IMR-90 (cell line): Measurements from ENCODE around the gene HDGF. TPM values are rescaled to one million over a fixed set of nuclear protein-coding genes. Genes with fewer than 3 reads are reported as not detected.

Source experiments
- ATAC-seq: fragments of 200-7000 bp; cut with Tn5 transposase; 2 replicates; pipeline ENCODE4 v1.9.1; 2020; ENCODE audit warnings: low read depth, mild to moderate bottlenecking, moderate library complexity
- BruUV-seq: library from RNA; stranded (reverse); fragments of 400-500 nt; replicated peaks from 2 replicates; lab custom pipeline; 2021; lab: Mats Ljungman, UMichigan
- CTCF ChIA-PET: fragments of 300-600 bp; formaldehyde crosslinking; extraction: SDS; loops from one replicate; lab custom pipeline; 2021; ENCODE audit warnings: antibody characterized with exemption; lab: Yijun Ruan, JAX
- POLR2A ChIA-PET: fragments of 300-600 bp; sonication (Branson Sonifier 250); formaldehyde crosslinking; loops from one replicate; lab custom pipeline; 2022; ENCODE audit warnings: antibody characterized with exemption; ENCODE audit not compliant: unreplicated experiment; lab: Charles Lee
- DNase-seq: peaks from one replicate; pipeline ENCODE4 v3.0.0; 2013
- H2AFZ ChIP-seq: replicated peaks from 2 replicates; pipeline ENCODE3; 2013; ENCODE audit warnings: low read length, mild to moderate bottlenecking; ENCODE audit not compliant: poor library complexity
- H2AK5ac ChIP-seq: 2 replicates; pipeline ENCODE4 v1.6.1; 2013; ENCODE audit warnings: low read depth, low read length, inconsistent platforms
- H2AK9ac ChIP-seq: replicated peaks from 2 replicates; pipeline ENCODE3; 2013; ENCODE audit warnings: mild to moderate bottlenecking, low read depth, low read length, moderate library complexity; ENCODE audit not compliant: poor library complexity
- H2BK120ac ChIP-seq: 2 replicates; pipeline ENCODE4 v1.6.1; 2013; ENCODE audit warnings: low read depth, low read length, inconsistent platforms
- H2BK15ac ChIP-seq: 3 replicates; pipeline ENCODE4 v1.6.1; 2013; ENCODE audit warnings: low read depth, low read length, inconsistent platforms
- H2BK20ac ChIP-seq: 2 replicates; pipeline ENCODE4 v1.6.1; 2013; ENCODE audit warnings: low read depth, mild to moderate bottlenecking, inconsistent platforms, low read length, moderate library complexity
- H2BK5ac ChIP-seq: 2 replicates; pipeline ENCODE4 v1.6.1; 2013; ENCODE audit warnings: mild to moderate bottlenecking, low read depth, low read length, inconsistent platforms; ENCODE audit not compliant: poor library complexity, severe bottlenecking
- H3K14ac ChIP-seq: replicated peaks from 2 replicates; pipeline ENCODE4 v1.6.1; 2013; ENCODE audit warnings: low read depth, low read length, inconsistent platforms
- H3K18ac ChIP-seq: 2 replicates; pipeline ENCODE4 v1.6.1; 2013; ENCODE audit warnings: low read depth, low read length, control low read depth
- H3K23ac ChIP-seq: 2 replicates; pipeline ENCODE4 v1.6.1; 2013; ENCODE audit warnings: low read depth, low read length, inconsistent platforms
- H3K27ac ChIP-seq: 2 replicates; pipeline ENCODE4 v1.5.1; 2013; ENCODE audit warnings: mild to moderate bottlenecking, control low read depth, low read length; ENCODE audit not compliant: insufficient read depth
- H3K27me3 ChIP-seq: 2 replicates; pipeline ENCODE4 v1.6.1; 2013; ENCODE audit warnings: low read length; ENCODE audit not compliant: control insufficient read depth, insufficient read depth
- H3K36me3 ChIP-seq: 2 replicates; pipeline ENCODE4 v1.6.1; 2013; ENCODE audit warnings: low read length, mixed read lengths; ENCODE audit not compliant: control insufficient read depth, insufficient read depth
- H3K4ac ChIP-seq: 2 replicates; pipeline ENCODE4 v1.6.1; 2013; ENCODE audit warnings: low read depth, low read length, inconsistent platforms
- H3K4me1 ChIP-seq: 2 replicates; pipeline ENCODE4 v1.6.1; 2013; ENCODE audit warnings: low read length, mixed read lengths; ENCODE audit not compliant: control insufficient read depth, insufficient read depth
- H3K4me2 ChIP-seq: 2 replicates; pipeline ENCODE4 v1.6.1; 2013; ENCODE audit warnings: low read depth, mild to moderate bottlenecking, control low read depth, low read length, moderate library complexity
- H3K4me3 ChIP-seq: 2 replicates; pipeline ENCODE4 v1.5.1; 2013; ENCODE audit warnings: low read depth, mild to moderate bottlenecking, control low read depth, low read length, moderate library complexity; ENCODE audit not compliant: insufficient read depth
- H3K56ac ChIP-seq: 2 replicates; pipeline ENCODE4 v1.6.1; 2013; ENCODE audit warnings: low read length, inconsistent platforms; ENCODE audit not compliant: insufficient read depth; ENCODE audit errors: extremely low read depth
- H3K79me1 ChIP-seq, 2 experiments: 2 replicates each; pipeline ENCODE4 v1.6.1; 2013; ENCODE audit warnings: low read length in 2 of 2, inconsistent platforms in 1 of 2, low read depth in 1 of 2
- H3K9ac ChIP-seq: 2 replicates; pipeline ENCODE4 v1.6.1; 2013; ENCODE audit warnings: low read depth, low read length, control low read depth
- H3K9me1 ChIP-seq: 2 replicates; pipeline ENCODE4 v1.6.1; 2013; ENCODE audit warnings: low read length, inconsistent platforms; ENCODE audit not compliant: insufficient read depth
- H3K9me3 ChIP-seq: 2 replicates; pipeline ENCODE4 v1.6.1; 2013; ENCODE audit warnings: low read length; ENCODE audit not compliant: control insufficient read depth, insufficient read depth
- H4K20me1 ChIP-seq: 2 replicates; pipeline ENCODE4 v1.6.1; 2013; ENCODE audit warnings: low read length, inconsistent platforms; ENCODE audit not compliant: insufficient read depth
- H4K5ac ChIP-seq: 2 replicates; pipeline ENCODE4 v1.6.1; 2013; ENCODE audit warnings: mild to moderate bottlenecking, low read depth, low read length, control low read depth
- H4K8ac ChIP-seq, 2 experiments: 2 replicates each; pipeline ENCODE4 v1.6.1; 2013; ENCODE audit warnings: low read depth in 2 of 2, low read length in 2 of 2, control low read depth in 1 of 2, inconsistent platforms in 1 of 2
- H4K91ac ChIP-seq: 2 replicates; pipeline ENCODE4 v1.6.1; 2013; ENCODE audit warnings: low read depth, low read length, inconsistent platforms; ENCODE audit not compliant: insufficient read depth
- CEBPB ChIP-seq: IDR thresholded peaks from 2 replicates; pipeline ENCODE4 v1.6.1; 2012; ENCODE audit warnings: low read depth, low read length, improper control_type of control experiment
- CHD1 ChIP-seq: IDR thresholded peaks from 2 replicates; pipeline ENCODE4 v1.6.1; 2012; ENCODE audit warnings: low read depth, low read length, improper control_type of control experiment
- CTCF ChIP-seq: conservative IDR thresholded peaks from 2 replicates; pipeline ENCODE4 v1.5.1; 2012; ENCODE audit warnings: mild to moderate bottlenecking, low read depth, low read length, improper control_type of control experiment
- ELK1 ChIP-seq: fragments of 150-350 bp; IDR thresholded peaks from 2 replicates; pipeline ENCODE4 v1.6.1; 2016; ENCODE audit warnings: low read depth, mild to moderate bottlenecking, low read length, moderate library complexity, borderline replicate concordance
- FOS ChIP-seq: fragments of 150-350 bp; IDR thresholded peaks from 2 replicates; pipeline ENCODE4 v1.6.1; 2016; ENCODE audit warnings: low read depth, low read length
- MAFK ChIP-seq: IDR thresholded peaks from 2 replicates; pipeline ENCODE4 v1.6.1; 2012; ENCODE audit warnings: low read depth, low read length, improper control_type of control experiment
- MAZ ChIP-seq: IDR thresholded peaks from 2 replicates; pipeline ENCODE4 v1.6.1; 2012; ENCODE audit warnings: low read depth, mild to moderate bottlenecking, low read length, improper control_type of control experiment, moderate library complexity, borderline replicate concordance
- MXI1 ChIP-seq: IDR thresholded peaks from 2 replicates; pipeline ENCODE4 v1.6.1; 2012; ENCODE audit warnings: low read depth, mild to moderate bottlenecking, low read length, moderate library complexity, borderline replicate concordance
- NFE2L2 ChIP-seq: fragments of 150-350 bp; IDR thresholded peaks from 2 replicates; pipeline ENCODE4 v1.6.1; 2016; ENCODE audit warnings: low read depth, mild to moderate bottlenecking, low read length
- RCOR1 ChIP-seq: IDR thresholded peaks from 2 replicates; pipeline ENCODE4 v1.6.1; 2012; ENCODE audit warnings: mild to moderate bottlenecking, low read length, improper control_type of control experiment; ENCODE audit not compliant: insufficient replicate concordance
- RFX5 ChIP-seq: IDR thresholded peaks from 2 replicates; pipeline ENCODE4 v1.8.0; 2012; ENCODE audit warnings: low read depth, mild to moderate bottlenecking, low read length, moderate library complexity
- WGBS, 2 experiments: methylation state at CpG; one replicate each; pipeline versions ENCODE4 v1.1.5 to v1.1.7; 2013; ENCODE audit warnings: missing lambda C conversion rate in 2 of 2; ENCODE audit not compliant: insufficient read length in 1 of 2; ENCODE audit errors: extremely low coverage in 2 of 2; 5-methylcytosine and 5-hydroxymethylcytosine counted together
- dilution Hi-C: fragments of 300-500 bp; cut with HindIII; formaldehyde crosslinking; loops from one replicate; pipeline ENCODE4 v1.14.3; 2018; ENCODE audit warnings: low sequenced_read_pairs; ENCODE audit not compliant: unreplicated experiment
- in situ Hi-C: fragments of 300-500 bp; cut with MboI; formaldehyde crosslinking; loops from 3 replicates; pipeline ENCODE4 v1.14.3; 2019; ENCODE audit warnings: low sequenced_read_pairs, inconsistent platforms, mixed read lengths
- intact Hi-C: fragments of 100-400 bp; cut with micrococcal nuclease; formaldehyde crosslinking; loops from 2 replicates; pipeline ENCODE4 v1.10.0; 2022
- polyA plus RNA-seq, 3 experiments: library from polyadenylated mRNA; depleted of rRNA; stranded (reverse); fragments of >200 nt; gene quantifications; 2 replicates each; pipeline ENCODE4 v1.2.3, GENCODE V29; 2012; ENCODE audit warnings: low replicate concordance in 1 of 3
- total RNA-seq: library from RNA; depleted of rRNA; stranded (reverse); fragments of >200 nt; gene quantifications from 2 replicates; pipeline ENCODE4 v1.2.3, GENCODE V29; 2012

HDGF gene
- total and polyA plus RNA-seq, 2 of the 4 experiments (the other 2 are of a cell fraction), result 94.6 to 123 TPM

- ATAC-seq, result no peak
- intact Hi-C loops, result no loop called here
- in situ Hi-C loops, result no loop called here
Measured at GRCh38 chr1:156744344-156744743, 7.1 kb downstream of the HDGF start.

More at GRCh38 chr1:156744344-156744743, 7.1 kb downstream of the HDGF start:
- H4K5ac ChIP-seq, result no peak overlapping the region
- H3K18ac ChIP-seq, result no peak overlapping the region
- BruUV-seq, result no TSS peak
- no peak overlapping the region for H2AK5ac ChIP-seq
- 83% methylated on average over 1 of the region's 12 CpGs; no CpG with 5 or more reads in 1 of the 2 experiments for WGBS, 2 experiments
- no peak overlapping the region for H3K4ac ChIP-seq
- H3K27ac ChIP-seq, result no peak overlapping the region
- no peak overlapping the region for H3K23ac ChIP-seq
- H2AK9ac ChIP-seq, result no peak overlapping the region
- no peak overlapping the region for H2BK120ac ChIP-seq
- peaks cover 7 to 75% of the 10 kb centered on the region in 2 experiments; a peak in 3 of 4 replicates for H3K79me1 ChIP-seq
- H3K9me3 ChIP-seq, result no peaks in the 10 kb centered on the region
- ChIA-PET CTCF (no interaction called here), POLR2A (no interaction called here)
- peaks cover 22% of the 10 kb centered on the region for H3K36me3 ChIP-seq
- no peak overlapping the region for H2BK5ac ChIP-seq
- DNase-seq, result no peak
- H3K9me1 ChIP-seq, result peaks cover 22% of the 10 kb centered on the region; the same call in 1 of the 2 replicates
- no peak overlapping the region for H2AFZ ChIP-seq
- TF ChIP-seq NFE2L2, result no peak
- no peak for TF ChIP-seq ELK1
- TF ChIP-seq CTCF, result no peak
- no peak for TF ChIP-seq MXI1
- no peak for TF ChIP-seq MAZ
- no peak for TF ChIP-seq RFX5
- no peak for TF ChIP-seq CHD1
- no peak for TF ChIP-seq FOS
- TF ChIP-seq RCOR1, result no peak
- TF ChIP-seq CEBPB, result no peak
- no peak for TF ChIP-seq MAFK
- no peak overlapping the region for H4K91ac ChIP-seq
- no peaks in the 10 kb centered on the region for H3K27me3 ChIP-seq
- dilution Hi-C loops, result no loop called here
- H3K14ac ChIP-seq, result no peak overlapping the region
- H3K9ac ChIP-seq, result no peak overlapping the region
- no peak overlapping the region for H2BK15ac ChIP-seq
- no peak overlapping the region for H4K8ac ChIP-seq
- H3K4me3 ChIP-seq, result no peak overlapping the region
- H4K20me1 ChIP-seq, result 0 out of 2 replicates have a peak, but pooled peaks cover 11% of the 10 kb centered on the region
- no peak overlapping the region for H3K4me2 ChIP-seq
- peaks cover 27% of the 10 kb centered on the region for H3K4me1 ChIP-seq
- no peak overlapping the region for H3K56ac ChIP-seq
- no peak overlapping the region for H2BK20ac ChIP-seq
